Activated T-cell treated with anti-CD3 and anti-CD28 coated beads, Interleukin-2, amount 50 U/mL, for 72 hours (primary cell): ENCODE results near the gene ITGA5. TPM values are rescaled to one million over a fixed set of nuclear protein-coding genes. Genes with fewer than 3 reads are reported as not detected.
A peak's percentile ranks its signal among the peaks of the same experiment; 100 is the strongest.

Source experiments
- ATAC-seq, 2 donors: fragments of 150-1000 bp; cut with Tn5 transposase; replicated peaks in 1 of 2; 2 replicates each; pipeline ENCODE4 v1.10.0; 2021; ENCODE audit warnings: moderate library complexity in 2 of 2, mild to moderate bottlenecking in 1 of 2
- DNase-seq, 2 donors: peaks; one replicate each; pipeline ENCODE4 v3.0.0; 2021 to 2022; ENCODE audit warnings: mixed read lengths in 1 of 2
- H3K27ac Mint-ChIP-seq: one replicate; pipeline ENCODE4 v1.8.0; 2022; ENCODE audit warnings: mild to moderate bottlenecking, moderate library complexity, mixed read lengths
- H3K27me3 Mint-ChIP-seq: one replicate; pipeline ENCODE4 v1.8.0; 2022; ENCODE audit warnings: low read depth, mixed read lengths
- H3K36me3 Mint-ChIP-seq, 2 donors: one replicate each; pipeline ENCODE4 v1.8.0; 2022; ENCODE audit warnings: mixed read lengths in 2 of 2, mild to moderate bottlenecking in 1 of 2; ENCODE audit not compliant: insufficient read depth in 2 of 2
- H3K4me1 Mint-ChIP-seq: one replicate; pipeline ENCODE4 v1.8.0; 2022; ENCODE audit warnings: low read depth, mixed read lengths
- H3K4me3 Mint-ChIP-seq, 2 donors: one replicate each; pipeline ENCODE4 v1.8.0; 2022; ENCODE audit warnings: mild to moderate bottlenecking in 2 of 2, mixed read lengths in 2 of 2, moderate library complexity in 2 of 2
- H3K9me3 Mint-ChIP-seq, 2 donors: one replicate each; pipeline ENCODE4 v1.8.0; 2022; ENCODE audit warnings: mixed read lengths in 2 of 2
- total RNA-seq, 2 donors: library from RNA; stranded (reverse); gene quantifications; one replicate each; pipeline ENCODE4 v1.2.3, GENCODE V29; 2022

Gene ITGA5
- total RNA-seq, 2 donors from 2014 or later, result 20.6 to 27.4 TPM

DNA sequence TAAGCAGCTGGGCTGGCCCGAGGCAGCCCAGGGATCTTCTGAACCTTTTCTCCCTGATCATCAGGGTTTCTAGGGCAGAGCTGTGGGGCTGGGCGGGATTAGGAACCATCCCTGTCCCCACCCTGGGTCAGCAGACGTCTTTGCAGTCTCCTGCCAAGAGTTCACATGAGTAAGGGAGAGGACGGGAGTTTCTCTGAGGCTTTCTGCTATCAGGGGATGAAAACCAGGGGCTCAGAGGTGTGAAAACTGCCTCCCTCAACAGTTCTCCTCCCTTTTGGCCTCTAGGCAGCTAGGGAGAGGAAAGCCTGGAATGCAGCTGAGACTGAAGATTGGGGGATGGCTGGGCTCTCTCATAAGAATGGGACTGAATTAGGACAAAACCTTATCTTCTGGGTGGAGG, 42.5 kb downstream of the ITGA5 start:
- DNase-seq, result no peak
- no peak overlapping the region for H3K4me3 Mint-ChIP-seq
- no peaks in the 10 kb centered on the region for H3K27me3 Mint-ChIP-seq
- no peaks in the 10 kb centered on the region for H3K36me3 Mint-ChIP-seq
- H3K27ac Mint-ChIP-seq, result no peak overlapping the region
- H3K4me1 Mint-ChIP-seq, result peaks cover 31% of the 10 kb centered on the region
- no peak for ATAC-seq
- no peaks in the 10 kb centered on the region for H3K9me3 Mint-ChIP-seq

DNA sequence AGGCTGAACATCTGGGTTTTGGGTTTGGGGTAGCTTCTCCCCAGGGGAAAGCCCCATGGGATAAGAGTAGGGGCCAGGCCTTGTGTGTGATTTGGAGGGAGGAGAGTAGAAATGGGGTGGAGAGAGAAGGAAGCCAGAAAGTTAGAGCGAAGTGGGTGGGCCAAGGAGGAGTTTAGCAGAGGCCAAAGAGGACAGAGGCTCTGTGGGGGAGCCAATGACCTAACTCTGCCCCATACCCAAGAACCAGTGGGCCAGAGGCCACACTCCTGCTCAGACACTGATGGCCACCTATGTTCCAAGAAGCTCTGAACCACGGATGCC, 43.8 kb downstream of the ITGA5 start:
- ATAC-seq, result no peak
- Mint-ChIP-seq H3K27ac (no peak overlapping the region), H3K4me3 (no peak overlapping the region), H3K36me3 (no peaks in the 10 kb centered on the region), H3K4me1 (peaks cover 31% of the 10 kb centered on the region), H3K27me3 (no peaks in the 10 kb centered on the region), H3K9me3 (no peaks in the 10 kb centered on the region)
- DNase-seq, result no peak

DNA sequence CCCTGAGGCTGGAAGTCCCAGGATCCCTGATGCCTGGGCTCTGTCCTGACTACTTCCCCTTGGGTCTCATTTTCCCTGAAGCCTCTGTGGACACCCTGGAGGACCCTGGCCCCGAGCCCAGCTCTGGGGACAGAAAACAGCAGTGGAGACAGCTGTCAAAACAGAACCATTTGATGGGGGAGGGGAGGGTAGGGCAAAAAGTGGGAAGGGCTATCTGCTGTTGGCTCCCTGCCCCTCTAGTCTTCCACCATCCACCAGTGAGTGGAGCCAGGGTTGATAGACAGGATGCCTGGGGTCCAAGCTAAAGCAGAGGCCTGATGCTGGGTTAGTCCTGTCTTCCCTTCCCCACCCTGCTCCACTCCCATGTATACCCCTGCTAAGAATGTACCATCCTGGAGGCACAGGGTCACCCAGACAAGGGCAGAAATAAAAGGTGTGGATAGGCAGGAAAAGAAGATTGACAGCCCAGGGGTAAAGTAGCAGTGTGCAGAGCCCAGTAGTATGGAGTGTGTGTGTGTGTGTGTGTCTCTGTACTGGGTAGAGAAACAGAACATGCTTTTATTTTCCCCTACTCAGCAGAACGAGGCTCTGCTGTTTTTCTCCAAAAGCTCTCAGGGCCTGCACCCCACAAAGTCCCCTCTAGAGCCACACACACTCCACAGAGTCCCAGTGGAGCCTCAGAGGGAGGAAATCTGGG, 44.4 kb downstream of the ITGA5 start:
- no peak for ATAC-seq

DNA sequence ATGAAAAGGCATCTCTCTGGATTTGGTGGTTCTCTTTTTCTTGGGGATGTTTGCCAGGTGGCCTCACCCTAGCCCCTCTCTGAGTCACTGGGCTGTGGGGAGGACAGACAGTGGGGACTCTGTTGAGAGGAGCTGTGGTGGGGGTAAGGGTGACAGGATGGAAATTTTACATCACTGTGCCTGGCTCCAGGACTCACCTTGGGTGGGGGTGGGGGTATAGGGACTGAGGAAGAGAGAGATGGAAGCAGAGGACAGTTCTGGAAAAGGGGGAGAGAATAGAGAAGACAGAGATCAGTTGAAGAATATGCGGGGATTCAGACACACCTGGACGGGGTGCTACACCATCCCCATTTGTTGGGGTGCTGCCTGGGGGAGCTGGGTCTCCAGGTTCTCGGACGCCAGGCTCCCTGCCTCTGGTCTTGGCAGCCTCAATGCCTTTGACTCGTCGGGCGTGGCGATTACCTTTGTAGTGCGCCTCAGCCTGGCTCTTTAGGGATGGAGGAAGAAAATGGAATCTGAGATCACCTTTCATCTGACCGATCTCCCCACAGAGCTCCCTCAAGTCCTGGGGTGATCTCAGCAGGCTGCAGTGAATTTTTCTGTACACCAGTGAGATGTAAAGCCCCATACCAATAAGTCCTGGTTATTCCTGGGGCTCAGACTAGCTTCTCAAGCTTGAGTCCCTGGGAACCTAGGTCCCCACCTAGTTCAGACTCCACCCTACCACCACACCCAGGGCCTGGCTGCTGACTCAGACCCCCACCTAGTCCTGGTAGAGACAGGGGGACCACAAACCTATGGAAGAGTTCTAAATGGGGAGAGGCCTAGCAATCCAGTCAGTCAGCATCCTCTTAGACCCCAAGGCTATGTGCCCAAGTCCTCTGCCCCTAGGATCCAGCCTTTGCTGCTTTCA, 45.2 kb downstream of the ITGA5 start:
- Mint-ChIP-seq H3K27me3 (no peaks in the 10 kb centered on the region), H3K9me3 (no peaks in the 10 kb centered on the region), H3K36me3 (no peaks in the 10 kb centered on the region), H3K27ac (no peak overlapping the region), H3K4me1 (peaks cover 31% of the 10 kb centered on the region), H3K4me3 (no peak overlapping the region)
- ATAC-seq (peak; percentile 41 to 49), DNase-seq (peak in 1 of 2 donors; percentile 35)

More for the DNA sequence above, 44.4 kb downstream of the ITGA5 start:
- no peaks in the 10 kb centered on the region for H3K36me3 Mint-ChIP-seq
- H3K4me1 Mint-ChIP-seq, result peaks cover 29% of the 10 kb centered on the region
- no peak overlapping the region for H3K4me3 Mint-ChIP-seq
- no peak for DNase-seq
- no peak overlapping the region for H3K27ac Mint-ChIP-seq
- H3K27me3 Mint-ChIP-seq, result no peaks in the 10 kb centered on the region
- H3K9me3 Mint-ChIP-seq, result no peaks in the 10 kb centered on the region

DNA sequence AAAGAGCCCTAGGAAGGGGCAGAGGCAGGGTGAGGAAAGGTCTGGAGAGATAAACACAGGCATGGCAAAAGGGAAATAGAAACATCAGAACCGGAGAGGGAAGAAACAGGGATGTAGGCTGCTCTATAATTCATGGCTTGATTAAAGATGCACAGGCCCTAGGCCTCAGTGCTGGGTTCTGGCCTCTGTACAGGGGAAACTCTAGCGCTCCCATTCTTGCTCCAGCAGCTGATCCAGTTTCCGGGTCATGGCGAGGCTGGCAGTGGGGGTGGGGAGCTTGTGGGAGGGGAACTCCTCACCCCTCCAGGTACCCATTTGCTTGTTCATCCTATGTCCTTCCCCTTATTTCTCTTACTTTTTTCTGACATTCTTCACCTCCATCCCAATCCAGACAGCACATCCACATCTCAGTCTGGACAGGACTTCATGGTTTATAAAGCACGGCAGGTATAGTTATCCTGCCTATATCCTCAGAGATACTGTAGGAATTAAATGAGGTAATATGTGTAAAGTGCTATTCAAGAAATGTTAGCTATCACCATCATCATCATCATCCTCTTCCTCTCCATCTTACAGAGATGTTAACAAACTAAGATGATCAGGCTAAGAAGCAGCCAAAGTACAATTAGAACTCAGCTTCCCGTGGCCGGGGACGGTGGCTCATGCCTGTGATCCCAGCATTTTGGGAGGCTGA, 46.8 kb downstream of the ITGA5 start:
- Mint-ChIP-seq H3K4me3 (no peak overlapping the region), H3K4me1 (peaks cover 42% of the 10 kb centered on the region), H3K36me3 (no peaks in the 10 kb centered on the region), H3K27ac (no peak overlapping the region), H3K9me3 (no peaks in the 10 kb centered on the region), H3K27me3 (peaks cover 9% of the 10 kb centered on the region)
- no peak for DNase-seq
- no peak for ATAC-seq

DNA sequence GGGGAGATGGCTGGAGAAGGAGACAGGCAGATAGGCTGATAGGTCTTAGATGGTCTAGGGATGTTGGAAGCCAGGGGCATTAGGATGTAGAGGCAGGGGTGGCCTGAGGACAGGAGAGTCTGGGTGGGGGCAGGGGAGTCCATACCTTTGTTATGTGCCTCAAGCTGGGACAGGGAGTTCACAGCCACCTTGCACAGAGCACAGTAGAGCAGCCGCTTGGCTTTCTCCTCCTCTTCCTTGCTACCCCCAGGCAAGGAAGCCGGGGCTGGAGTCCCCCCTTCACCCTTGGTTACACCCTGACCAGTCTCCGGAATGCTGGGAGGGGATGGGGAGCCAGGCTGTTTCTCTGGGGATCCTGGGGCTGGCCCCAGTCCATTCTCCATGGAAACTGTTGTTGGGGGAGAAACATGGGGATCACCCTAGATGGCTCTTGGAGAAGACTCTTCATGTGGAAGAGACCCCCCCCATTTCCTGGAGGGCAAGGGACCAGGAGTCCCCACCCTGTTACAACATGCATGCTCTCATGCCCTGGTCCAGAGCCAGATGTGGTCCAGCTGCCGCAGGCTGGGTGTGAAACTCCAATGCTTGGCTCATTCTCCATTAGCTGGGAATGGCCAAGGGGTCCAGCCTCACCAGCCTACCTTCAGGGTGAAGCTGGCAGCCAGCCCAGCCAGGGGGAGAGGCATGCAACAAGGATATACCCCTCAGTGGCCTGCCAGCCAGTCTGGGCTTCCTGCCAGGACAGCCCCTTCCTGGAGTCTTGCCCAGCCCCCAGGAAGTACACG, 47.5 kb downstream of the ITGA5 start:
- no peak for ATAC-seq
- Mint-ChIP-seq H3K4me3 (no peak overlapping the region), H3K27ac (no peak overlapping the region), H3K36me3 (no peaks in the 10 kb centered on the region), H3K27me3 (peaks cover 15% of the 10 kb centered on the region), H3K9me3 (no peaks in the 10 kb centered on the region), H3K4me1 (peaks cover 42% of the 10 kb centered on the region)
- no peak for DNase-seq

DNA sequence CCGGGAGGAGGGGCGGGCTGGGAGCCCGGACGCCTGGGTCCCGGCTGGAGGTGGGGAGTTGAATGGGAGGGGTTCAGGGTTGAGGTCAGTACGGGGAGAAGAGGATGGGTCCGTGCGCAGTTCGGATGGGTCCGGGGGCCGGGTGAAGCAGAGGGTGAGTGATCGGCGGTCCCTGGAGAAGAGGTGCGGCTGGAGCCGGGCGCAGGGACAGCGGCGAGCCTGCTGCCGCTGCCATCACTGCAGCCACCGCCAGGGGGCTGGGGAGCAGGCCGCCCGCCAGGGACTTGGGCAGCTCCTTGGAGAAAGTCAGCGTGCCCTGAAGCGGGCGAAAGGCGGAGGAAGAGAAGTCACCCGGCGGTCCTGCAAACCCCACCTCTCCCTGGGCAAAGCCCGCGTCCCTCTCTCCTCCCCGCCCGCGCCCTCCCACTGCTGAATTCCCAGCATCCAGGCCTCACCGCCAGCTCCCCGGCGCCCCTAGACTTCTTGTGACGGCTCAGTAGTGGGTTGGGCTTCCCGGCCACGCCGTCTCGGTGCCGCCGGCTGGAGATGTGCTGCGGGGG, 48.8 kb downstream of the ITGA5 start:
- H3K4me1 Mint-ChIP-seq, result peaks cover 42% of the 10 kb centered on the region
- H3K27me3 Mint-ChIP-seq, result peaks cover 15% of the 10 kb centered on the region
- no peaks in the 10 kb centered on the region for H3K9me3 Mint-ChIP-seq
- DNase-seq (peak; percentile 30 to 45), ATAC-seq (peak in 1 of 2 donors; percentile 24)
- no peak overlapping the region for H3K27ac Mint-ChIP-seq
- no peaks in the 10 kb centered on the region for H3K36me3 Mint-ChIP-seq
- H3K4me3 Mint-ChIP-seq, result peak overlapping the region in 1 of 2 donors; percentile 62

DNA sequence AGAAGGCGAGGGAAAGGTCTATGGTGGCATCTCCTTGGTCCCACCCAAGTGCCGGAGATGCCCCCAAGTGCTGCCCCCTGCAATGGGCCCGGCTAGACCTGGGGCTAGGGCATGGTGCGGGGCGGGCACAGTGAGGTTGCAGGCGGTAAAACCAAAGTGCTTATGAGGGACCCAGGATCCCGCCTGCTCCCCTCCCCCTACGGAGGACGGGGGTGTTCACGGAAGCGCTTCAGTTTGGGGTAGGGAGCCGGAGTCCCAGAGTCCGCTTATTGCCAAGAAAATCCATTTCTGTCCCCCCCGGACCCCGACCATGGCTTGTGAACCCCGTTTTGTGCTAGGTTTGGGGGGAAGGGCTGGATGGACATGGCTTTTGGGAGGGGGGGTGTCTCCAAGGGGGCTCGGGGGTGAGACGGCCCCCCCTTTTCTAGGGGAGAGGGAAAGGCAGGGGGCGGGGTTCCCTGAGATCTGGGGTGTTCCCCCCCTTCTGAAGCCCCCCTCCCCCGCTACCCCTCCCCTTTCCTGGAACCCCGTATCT, 49.4 kb downstream of the ITGA5 start:
- Mint-ChIP-seq H3K9me3 (no peaks in the 10 kb centered on the region), H3K27ac (no peak overlapping the region), H3K36me3 (no peaks in the 10 kb centered on the region), H3K4me1 (peaks cover 48% of the 10 kb centered on the region), H3K27me3 (peaks cover 15% of the 10 kb centered on the region), H3K4me3 (peak overlapping the region; percentile 5 to 64)
- DNase-seq (no peak), ATAC-seq (no peak)

DNA sequence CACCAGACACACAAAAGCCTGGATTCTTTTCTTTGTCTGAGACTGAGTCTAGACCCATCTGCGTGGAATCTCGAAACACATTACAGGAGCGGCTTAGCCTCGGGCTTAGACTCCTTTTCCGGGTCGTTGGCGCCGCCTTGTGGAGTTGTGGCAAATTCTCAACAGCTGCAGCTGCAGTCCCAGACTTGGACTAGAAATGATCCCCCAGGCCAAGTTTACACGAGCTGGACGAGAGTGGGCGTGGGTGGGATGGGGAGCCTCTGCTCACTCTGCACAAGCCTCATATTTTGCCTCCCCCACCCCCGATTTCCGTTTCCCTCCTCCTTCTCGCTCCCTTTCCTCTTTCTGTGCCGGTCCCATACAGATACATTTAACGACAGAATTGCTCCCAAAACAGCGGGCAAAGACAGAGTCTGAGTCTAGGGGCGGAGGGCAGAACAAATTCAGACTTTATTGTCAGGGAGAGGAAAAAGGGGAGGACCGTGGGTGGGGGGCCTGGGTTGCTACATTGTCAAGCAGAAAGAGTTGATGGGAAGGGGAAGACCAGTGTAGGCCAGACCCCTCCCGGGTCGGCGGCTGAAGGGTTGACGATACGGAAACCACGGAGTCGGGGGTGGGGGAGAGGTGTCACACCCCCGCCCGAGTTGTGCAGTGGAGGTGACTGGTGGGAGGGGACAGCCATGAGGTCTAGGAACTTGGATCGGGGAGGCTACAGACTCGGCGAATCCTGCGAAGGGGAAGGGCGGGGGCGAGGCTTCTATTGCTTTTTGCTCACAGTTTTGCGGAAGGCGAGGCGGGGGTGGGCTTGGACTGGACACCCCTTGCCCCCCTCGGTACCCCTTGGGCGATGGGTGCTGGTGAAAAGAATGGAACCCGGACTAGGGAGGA, 50.1 kb downstream of the ITGA5 start:
- Mint-ChIP-seq H3K27ac (no peak overlapping the region), H3K9me3 (no peaks in the 10 kb centered on the region), H3K27me3 (peaks cover 15% of the 10 kb centered on the region), H3K4me3 (peak overlapping the region; percentile 31 to 64), H3K4me1 (peaks cover 52% of the 10 kb centered on the region), H3K36me3 (no peaks in the 10 kb centered on the region)
- DNase-seq, result peak; percentile 90
- ATAC-seq, result peak; percentile 77

DNA sequence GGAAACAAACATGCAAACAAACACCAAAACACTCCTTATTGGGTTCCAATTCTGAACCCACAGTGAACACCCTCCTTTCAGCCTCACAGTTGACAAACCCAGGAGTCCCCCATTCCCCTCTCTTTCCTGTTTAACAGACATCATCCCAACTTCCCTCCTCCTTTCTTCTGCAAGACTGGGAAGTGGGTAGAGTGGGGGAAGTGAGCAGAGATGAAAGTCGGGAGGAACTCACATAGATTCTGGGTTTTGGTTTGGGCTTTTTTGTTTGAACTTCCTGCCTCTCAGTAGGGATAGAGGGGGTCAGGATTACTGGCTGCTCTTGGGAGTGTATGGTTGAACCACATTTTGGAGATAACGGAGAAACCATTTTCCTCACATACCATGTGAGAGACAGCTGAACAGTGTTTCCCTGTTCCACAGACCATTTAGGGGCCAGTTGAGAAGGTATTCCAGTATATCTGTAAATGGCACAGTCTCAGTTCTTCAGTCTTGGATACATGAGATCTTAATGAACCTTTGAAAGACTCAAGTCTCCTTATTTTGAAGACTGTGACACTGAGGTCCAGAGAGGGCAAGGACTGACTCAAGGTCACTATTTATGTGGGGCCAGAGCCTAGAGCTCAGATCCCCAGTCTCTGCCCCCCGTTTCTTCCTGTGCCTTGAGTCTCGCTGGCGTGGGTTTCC, 50.9 kb downstream of the ITGA5 start:
- Mint-ChIP-seq H3K9me3 (no peaks in the 10 kb centered on the region), H3K27me3 (peaks cover 20% of the 10 kb centered on the region), H3K27ac (no peak overlapping the region), H3K4me3 (peak overlapping the region; percentile 31 to 64), H3K4me1 (peaks cover 52% of the 10 kb centered on the region), H3K36me3 (no peaks in the 10 kb centered on the region)
- DNase-seq, result no peak
- peak; percentile 14 to 23 for ATAC-seq

DNA sequence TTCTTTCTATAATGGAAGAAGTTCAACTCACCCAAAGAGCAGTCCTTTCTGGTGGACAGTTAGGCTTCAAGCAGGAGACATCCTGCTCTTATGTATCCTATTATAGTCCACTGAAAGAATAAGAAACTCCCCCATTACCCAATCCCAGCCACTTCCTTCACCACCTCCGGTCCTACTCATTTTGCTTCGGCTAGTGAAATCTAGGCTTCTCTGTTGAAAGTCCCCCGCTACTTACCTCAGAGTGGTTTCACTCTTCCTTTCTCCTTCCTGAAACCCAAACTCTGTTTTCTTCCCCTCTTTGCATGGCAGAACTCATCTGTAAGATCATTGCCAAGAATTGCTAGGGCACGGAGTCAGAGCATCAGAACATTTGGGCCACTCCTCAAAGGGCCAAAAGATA, 54.7 kb downstream of the ITGA5 start, which contains the start of gene GPR84:
Gene GPR84 (minus strand): TSS at position 74 of the 400 bp plus-strand sequence. CDS start 635 bp downstream, outside the sequence.
- Mint-ChIP-seq H3K9me3 (no peaks in the 10 kb centered on the region), H3K27ac (peak within 1 kb of the TSS; percentile 78), H3K4me1 (peaks cover 50% of the 10 kb centered on the region), H3K36me3 (no peaks in the 10 kb centered on the region), H3K27me3 (peaks cover 22% of the 10 kb centered on the region), H3K4me3 (peak within 1 kb of the TSS; percentile 63 to 87)
- peak; percentile 62 to 75 for ATAC-seq
- peak; percentile 61 to 62 for DNase-seq
